Fibroblast of lung (primary cell): ENCODE results near the gene TSPAN11. TPM values are rescaled to one million over a fixed set of nuclear protein-coding genes. Genes with fewer than 3 reads are reported as not detected.

Experiments
- DNase-seq, 2 donors: peaks; one replicate each; pipeline versions ENCODE4 v3.0.0 to v3.0.0-alpha.2; 2010; ENCODE audit warnings: low read depth in 2 of 2
- H2AFZ ChIP-seq: 2 replicates; pipeline ENCODE4 v1.5.1; 2012; ENCODE audit warnings: low read length, control low read depth, inconsistent platforms
- H3K27ac ChIP-seq: 2 replicates; pipeline ENCODE4 v1.5.1; 2011; ENCODE audit warnings: low read length, control low read depth; ENCODE audit not compliant: insufficient read depth
- H3K27me3 ChIP-seq: 2 replicates; pipeline ENCODE4 v1.5.1; 2011; ENCODE audit warnings: mild to moderate bottlenecking, low read length; ENCODE audit not compliant: control insufficient read depth, insufficient read depth
- H3K36me3 ChIP-seq: 2 replicates; pipeline ENCODE4 v1.5.1; 2011; ENCODE audit warnings: low read length; ENCODE audit not compliant: control insufficient read depth, insufficient read depth
- H3K4me1 ChIP-seq: 2 replicates; pipeline ENCODE4 v1.5.1; 2011; ENCODE audit warnings: low read length; ENCODE audit not compliant: control insufficient read depth, insufficient read depth; ENCODE audit errors: extremely low read depth
- H3K4me2 ChIP-seq: 2 replicates; pipeline ENCODE4 v1.5.1; 2011; ENCODE audit warnings: low read length, control low read depth; ENCODE audit not compliant: insufficient read depth; ENCODE audit errors: extremely low read depth
- H3K4me3 ChIP-seq, 4 experiments: fragments of 200-600 bp in 1 of 4; sonication (generic) in 1 of 4; replicated peaks in 1 of 4; 2 replicates each; pipeline ENCODE4 v1.5.1; 2011 to 2016; ENCODE audit warnings: low read length in 4 of 4, low read depth in 3 of 4, mild to moderate bottlenecking in 3 of 4, control low read depth in 2 of 4, inconsistent platforms in 1 of 4, mixed read lengths in 1 of 4; ENCODE audit not compliant: insufficient read depth in 1 of 4; ENCODE audit errors: control extremely low read depth in 1 of 4
- H3K79me2 ChIP-seq: 2 replicates; pipeline ENCODE4 v1.5.1; 2012; ENCODE audit warnings: mild to moderate bottlenecking, low read length, inconsistent platforms; ENCODE audit not compliant: control insufficient read depth, insufficient read depth
- H3K9ac ChIP-seq: 2 replicates; pipeline ENCODE4 v1.5.1; 2011; ENCODE audit warnings: mild to moderate bottlenecking, low read length, control low read depth; ENCODE audit not compliant: insufficient read depth
- H3K9me3 ChIP-seq: 2 replicates; pipeline ENCODE4 v1.5.1; 2012; ENCODE audit warnings: low read depth, low read length; ENCODE audit not compliant: control insufficient read depth, insufficient read depth
- H4K20me1 ChIP-seq: 2 replicates; pipeline ENCODE4 v1.5.1; 2011; ENCODE audit warnings: low read length; ENCODE audit not compliant: control insufficient read depth, insufficient read depth; ENCODE audit errors: extremely low read depth
- CTCF ChIP-seq, 2 donors: IDR thresholded peaks in 1 of 2; conservative IDR thresholded peaks in 1 of 2; 1 replicate in 1 of 2; 2 replicates in 1 of 2; pipeline ENCODE4 v1.5.1; 2011 to 2012; ENCODE audit warnings: low read length in 2 of 2, control low read depth in 1 of 2, inconsistent platforms in 1 of 2, low read depth in 1 of 2, mild to moderate bottlenecking in 1 of 2
- EZH2 ChIP-seq: IDR thresholded peaks from 2 replicates; pipeline ENCODE4 v1.5.1; 2012; ENCODE audit warnings: low read length, control low read depth, mild to moderate bottlenecking; ENCODE audit errors: missing control alignments
- polyA plus RNA-seq, 2 donors: library from polyadenylated mRNA; depleted of rRNA in 1 of 2; stranded (reverse) in 1 of 2; unstranded in 1 of 2; fragments of >200 nt; gene quantifications; 2 replicates each; pipeline ENCODE4 v1.2.1, GENCODE V29; 2011 to 2012; ENCODE audit warnings: missing spikeins in 1 of 2
- total RNA-seq: library from RNA; depleted of rRNA; stranded (reverse); fragments of >200 nt; gene quantifications from 2 replicates; pipeline ENCODE4 v1.2.1, GENCODE V29; 2014

Gene TSPAN11
- total and polyA plus RNA-seq, 2 donors (not counting 1 experiment from before 2014, with no cell fraction given), result 0.02 to 2.6 TPM

- H2AFZ ChIP-seq, result no peak overlapping the region
- TF ChIP-seq CTCF (conservative IDR thresholded peaks at IDR 0.05 in 1 of 2, IDR thresholded peaks at IDR 0.05 in 1 of 2; ENCODE audit: low read depth in 1 of 2, low read length in 2 of 2) (no peak), EZH2 (no peak)
- no peak overlapping the region for H3K27ac ChIP-seq
- H3K79me2 ChIP-seq, result no peaks in the 10 kb centered on the region
- DNase-seq, result no peak
- no peak overlapping the region for H3K4me2 ChIP-seq
- H3K36me3 ChIP-seq, result no peaks in the 10 kb centered on the region
- H3K4me1 ChIP-seq, result no peaks in the 10 kb centered on the region
- no peaks in the 10 kb centered on the region for H3K27me3 ChIP-seq
- H3K4me3 ChIP-seq, result no peak overlapping the region
- H3K9me3 ChIP-seq, result no peaks in the 10 kb centered on the region
- H4K20me1 ChIP-seq, result no peaks in the 10 kb centered on the region
- no peak overlapping the region for H3K9ac ChIP-seq
Observed at GRCh38 chr12:30992381-30992780, 65.8 kb downstream of the TSPAN11 start.

DNA sequence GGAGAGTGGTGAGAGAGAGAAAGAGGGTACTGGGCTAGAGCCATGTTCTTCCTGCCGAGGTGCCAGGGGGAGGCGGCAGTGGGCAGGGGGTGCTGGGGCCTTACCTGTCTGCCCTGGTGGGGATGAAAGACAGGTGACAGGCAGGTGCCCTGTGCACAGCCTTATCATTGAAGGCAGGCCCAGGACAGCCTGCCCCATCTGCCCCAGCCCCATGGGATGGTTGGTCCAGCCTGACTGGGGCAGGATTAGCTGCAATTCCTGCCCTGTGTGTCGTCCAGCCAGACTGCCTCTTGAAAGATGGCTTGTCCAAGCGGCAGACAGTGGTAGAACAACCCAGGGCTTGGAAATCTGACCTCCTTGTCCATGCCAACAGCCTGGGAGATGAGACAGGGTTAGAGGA lies 67.2 kb downstream of the TSPAN11 start:
- TF ChIP-seq EZH2 (no peak), CTCF (conservative IDR thresholded peaks at IDR 0.05 in 1 of 2, IDR thresholded peaks at IDR 0.05 in 1 of 2; ENCODE audit: low read depth in 1 of 2, low read length in 2 of 2) (no peak)
- Histone ChIP-seq H4K20me1 (no peaks in the 10 kb centered on the region), H3K79me2 (no peaks in the 10 kb centered on the region), H2AFZ (no peak overlapping the region), H3K9ac (no peak overlapping the region), H3K4me2 (no peak overlapping the region), H3K4me1 (no peaks in the 10 kb centered on the region), H3K9me3 (no peaks in the 10 kb centered on the region), H3K27ac (no peak overlapping the region), H3K36me3 (no peaks in the 10 kb centered on the region), H3K4me3 (no peak overlapping the region), H3K27me3 (no peaks in the 10 kb centered on the region)
- no peak for DNase-seq

- Histone ChIP-seq H3K4me3 (no peak overlapping the region), H3K9ac (no peak overlapping the region), H3K9me3 (no peaks in the 10 kb centered on the region), H4K20me1 (no peaks in the 10 kb centered on the region), H3K4me2 (no peak overlapping the region), H3K27ac (no peak overlapping the region), H3K4me1 (no peaks in the 10 kb centered on the region), H2AFZ (no peak overlapping the region), H3K27me3 (no peaks in the 10 kb centered on the region), H3K36me3 (no peaks in the 10 kb centered on the region), H3K79me2 (no peaks in the 10 kb centered on the region)
- no peak for DNase-seq
- TF ChIP-seq EZH2 (no peak), CTCF (conservative IDR thresholded peaks at IDR 0.05 in 1 of 2, IDR thresholded peaks at IDR 0.05 in 1 of 2; ENCODE audit: low read depth in 1 of 2, low read length in 2 of 2) (no peak)
Observed at GRCh38 chr12:30994274-30994673, 67.7 kb downstream of the TSPAN11 start.
